HG03066 (cell line): Measurements from ENCODE around the gene SEC14L2.
"Not testable (repeated sequence)": the region's sequence is repeated elsewhere in the genome, so short reads cannot be mapped to it uniquely, and the experiment has no call there.

Source experiments
- ATAC-seq: cut with Tn5 transposase; IDR thresholded peaks from one replicate; pipeline ENCODE4 v1.9.1; 2021; ENCODE audit warnings: low read depth; ENCODE audit not compliant: unreplicated experiment

Gene SEC14L2

DNA sequence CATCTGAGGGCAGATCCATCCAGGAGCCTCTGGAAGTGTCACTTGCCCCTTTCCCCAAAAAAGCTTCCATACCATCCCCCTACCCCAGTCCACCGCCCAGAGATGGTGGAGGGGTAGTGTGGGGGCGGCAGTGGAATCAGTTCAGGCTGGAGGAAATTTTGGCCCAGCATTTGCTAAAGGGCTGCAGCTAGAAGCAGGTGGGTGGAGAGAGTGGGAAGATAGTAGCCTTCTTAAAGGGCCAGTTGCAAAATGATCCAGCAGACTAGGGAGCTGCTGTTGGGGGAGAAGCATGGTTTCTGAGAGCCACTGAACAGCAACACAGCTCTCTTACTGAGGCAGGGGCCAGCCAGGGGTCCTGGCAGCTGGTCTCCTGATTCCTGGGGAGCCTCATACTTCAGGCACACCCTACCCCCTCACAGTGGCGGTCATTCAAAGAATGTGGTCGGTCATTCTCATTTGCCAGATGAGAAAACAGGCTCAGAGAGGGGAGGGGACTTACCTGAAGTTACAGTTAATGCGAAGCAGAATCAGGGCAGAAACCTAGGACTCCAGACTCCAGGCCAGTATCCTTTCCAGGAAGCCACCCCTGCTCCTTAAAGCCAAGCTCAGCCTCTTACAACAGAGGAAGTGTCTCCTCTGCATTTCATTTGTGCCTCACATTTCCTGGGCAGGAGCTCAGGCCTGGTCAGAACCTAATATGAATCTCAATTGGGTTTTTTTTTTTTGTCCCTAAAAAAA is 5.4 kb downstream of the SEC14L2 start:
- no peak for ATAC-seq

DNA sequence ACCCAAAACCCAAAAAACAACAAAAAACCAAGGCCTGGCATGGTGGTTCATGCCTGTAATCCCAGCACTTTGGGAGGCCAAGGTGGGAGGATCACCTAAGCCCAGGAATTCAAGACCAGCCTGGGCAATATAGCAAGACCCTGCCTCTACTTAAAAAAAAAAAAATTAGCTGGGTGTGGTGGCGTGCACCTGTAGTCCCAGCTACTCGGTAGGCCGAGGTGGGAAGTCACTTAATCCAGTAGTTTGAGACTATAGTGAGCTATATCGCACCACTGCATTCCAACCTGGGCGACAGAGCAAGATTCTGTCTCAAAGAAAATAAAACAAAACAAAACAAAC is 5.9 kb downstream of the SEC14L2 start:
- ATAC-seq: not testable (repeated sequence)

DNA sequence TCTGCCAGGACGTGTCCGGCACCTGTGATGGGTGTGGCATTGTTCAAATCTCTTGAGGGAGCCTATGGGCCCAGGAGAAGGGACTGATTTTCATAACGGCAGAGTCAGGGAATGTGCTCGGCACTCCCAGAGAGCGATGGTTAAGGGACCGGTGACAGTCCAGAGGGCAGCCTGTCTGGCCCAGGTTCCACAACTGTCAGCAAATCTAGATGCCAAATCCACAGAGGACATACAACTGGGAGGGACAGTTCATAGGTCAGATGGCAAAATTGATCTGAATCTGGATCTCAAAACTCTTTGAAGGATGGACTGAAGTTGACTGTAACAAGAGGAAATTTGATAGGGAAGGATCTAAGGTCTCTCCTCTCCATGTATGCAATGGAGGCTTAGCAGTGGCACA is 7.5 kb downstream of the SEC14L2 start:
- no peak for ATAC-seq

- no peak for ATAC-seq
These were observed 8.9 kb downstream of the SEC14L2 start for GRCh38 chr22:30405731-30406130.

GRCh38 chr22:30406400-30406799 is 9.6 kb downstream of the SEC14L2 start:
- no peak for ATAC-seq

- no peak for ATAC-seq
These were observed 11.7 kb downstream of the SEC14L2 start for GRCh38 chr22:30408388-30409102.

DNA sequence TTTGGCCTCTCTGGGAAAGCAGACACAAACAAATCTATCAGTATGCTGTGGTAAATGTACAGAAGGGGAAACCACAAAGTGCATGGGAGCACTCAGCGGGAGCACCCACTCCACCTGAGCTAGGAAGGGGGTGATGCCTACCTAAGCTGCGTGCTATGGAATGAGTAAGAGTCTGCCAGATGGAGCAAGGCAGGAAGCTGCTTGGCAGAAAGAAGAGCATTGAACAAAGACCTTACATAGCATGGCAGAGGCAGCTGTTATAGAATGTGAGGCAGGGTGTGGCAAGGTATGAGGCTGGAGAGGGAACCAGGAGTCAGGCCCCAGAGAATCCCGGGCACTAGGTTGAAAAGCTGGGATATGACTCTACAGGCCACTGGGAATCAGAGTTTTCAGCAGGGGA is 15.0 kb downstream of the SEC14L2 start:
- no peak for ATAC-seq

- no peak for ATAC-seq
These were observed 16.2 kb downstream of the SEC14L2 start for GRCh38 chr22:30413001-30413400.

GRCh38 chr22:30413745-30414524 is 17.1 kb downstream of the SEC14L2 start:
- ATAC-seq: no peak

- ATAC-seq: no peak
These were observed 17.8 kb downstream of the SEC14L2 start for GRCh38 chr22:30414525-30415047.

DNA sequence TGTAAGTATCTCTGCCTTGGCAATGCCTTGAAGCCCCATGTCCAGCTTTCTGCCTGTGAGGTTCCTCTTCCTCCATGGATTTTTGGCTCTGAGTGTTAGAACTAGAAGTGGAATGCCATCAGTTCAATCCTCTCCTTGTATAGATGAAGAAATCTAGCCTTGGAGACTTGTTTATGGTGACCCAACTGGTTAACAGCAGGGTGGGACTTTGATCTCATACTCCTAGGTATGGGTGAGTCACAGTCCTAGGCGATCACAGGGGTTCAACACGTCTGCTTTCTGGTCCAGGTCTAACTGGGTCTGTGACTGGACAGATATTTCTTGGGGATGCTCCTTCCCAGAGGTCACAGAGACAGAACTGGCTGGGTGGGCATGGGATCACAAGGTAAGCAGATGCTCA is 19.6 kb downstream of the SEC14L2 start:
- no peak for ATAC-seq

- no peak for ATAC-seq
These were observed 20.0 kb downstream of the SEC14L2 start for GRCh38 chr22:30416837-30417236.

DNA sequence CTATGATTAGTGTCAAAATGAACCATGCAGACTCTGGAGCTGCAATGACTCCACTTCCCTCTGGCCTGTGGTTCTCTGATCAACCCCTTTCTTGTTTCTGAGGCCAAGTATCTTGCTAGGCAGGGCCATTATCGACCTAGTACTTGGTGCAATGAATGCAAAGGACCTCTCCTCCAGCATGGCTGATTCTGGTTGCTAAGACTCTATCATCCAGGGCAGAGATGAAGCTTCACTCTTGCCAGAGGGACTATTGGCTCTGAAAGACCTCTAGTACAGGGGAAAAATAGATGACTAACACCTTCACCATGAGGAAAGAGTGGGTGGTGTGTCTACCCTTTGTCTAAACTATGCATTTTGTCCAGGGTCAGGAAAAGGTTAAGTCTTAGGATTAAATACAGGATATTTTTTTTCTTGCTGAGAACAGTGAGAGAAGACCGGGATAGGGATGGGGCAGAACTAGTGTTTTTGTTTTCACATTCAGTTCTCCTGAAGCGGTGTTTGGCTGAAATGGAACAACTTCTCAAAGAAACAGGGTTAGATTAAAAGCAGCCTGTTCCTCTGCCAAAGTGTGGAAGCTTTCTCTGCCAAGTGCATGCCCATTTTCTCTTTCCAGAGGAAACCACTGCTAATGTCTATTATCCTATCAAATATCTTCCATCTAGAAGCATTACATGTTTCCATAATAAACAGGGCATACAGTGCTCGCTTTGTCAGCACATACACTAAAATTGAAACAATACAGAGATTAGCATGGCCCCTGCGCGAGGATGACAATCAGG is 23.7 kb downstream of the SEC14L2 start:
- ATAC-seq: no peak

- ATAC-seq: no peak
These were observed 25.1 kb downstream of the SEC14L2 start for GRCh38 chr22:30421695-30422480.

DNA sequence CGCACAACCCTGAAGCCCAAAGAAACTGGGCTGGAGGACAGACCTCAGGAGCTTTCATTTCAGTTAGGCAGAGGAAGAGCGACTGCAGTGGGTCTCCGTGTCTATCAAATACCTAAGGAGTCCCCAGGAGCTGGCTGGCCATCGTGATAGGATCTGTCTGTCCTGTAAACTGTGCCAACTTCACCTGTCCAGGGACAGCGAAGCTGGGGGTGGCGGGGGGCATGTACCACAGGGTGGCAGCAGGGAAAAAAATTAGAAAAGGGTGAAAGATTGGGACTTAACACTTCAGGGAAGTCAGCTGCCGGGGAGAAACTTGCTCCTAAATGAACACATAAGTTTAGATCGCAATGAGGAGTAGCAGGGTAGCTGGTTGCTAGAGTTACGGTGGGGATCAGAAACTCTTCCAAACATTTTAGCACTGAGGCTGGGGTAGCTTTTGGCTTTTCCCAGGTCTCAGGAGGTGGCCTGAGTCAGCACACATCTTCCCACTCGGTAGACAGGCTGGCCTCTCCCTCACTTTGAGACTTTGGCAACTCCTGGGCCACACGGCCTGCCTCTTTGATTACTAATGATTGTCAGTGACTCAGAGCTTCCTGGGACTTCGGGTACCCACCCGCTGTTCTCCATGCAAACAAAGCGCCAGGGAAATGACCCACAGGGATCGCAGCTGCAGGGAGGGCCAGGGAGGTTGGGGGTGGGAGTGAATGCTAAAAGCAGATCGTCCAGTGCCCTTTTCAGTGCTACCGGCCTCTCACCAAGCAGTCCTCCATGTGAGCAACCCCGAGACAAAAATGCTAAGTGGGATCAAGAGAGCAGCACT is 25.9 kb downstream of the SEC14L2 start:
- ATAC-seq: no peak

- ATAC-seq: peak; percentile 28
These were observed 26.6 kb downstream of the SEC14L2 start for GRCh38 chr22:30423301-30423958.

- ATAC-seq: peak; percentile 84
These were observed 27.2 kb downstream of the SEC14L2 start for GRCh38 chr22:30423959-30424533.
